IMR-90 (cell line): ENCODE results near the gene SLC38A9. TPM values are rescaled to one million over a fixed set of nuclear protein-coding genes. Genes with fewer than 3 reads are reported as not detected.

Source experiments
- ATAC-seq: fragments of 200-7000 bp; cut with Tn5 transposase; 2 replicates; pipeline ENCODE4 v1.9.1; 2020; ENCODE audit warnings: low read depth, mild to moderate bottlenecking, moderate library complexity
- BruUV-seq: library from RNA; stranded (reverse); fragments of 400-500 nt; replicated peaks from 2 replicates; lab custom pipeline; 2021; lab: Mats Ljungman, UMichigan
- CTCF ChIA-PET: fragments of 300-600 bp; formaldehyde crosslinking; extraction: SDS; loops from one replicate; lab custom pipeline; 2021; ENCODE audit warnings: antibody characterized with exemption; lab: Yijun Ruan, JAX
- POLR2A ChIA-PET: fragments of 300-600 bp; sonication (Branson Sonifier 250); formaldehyde crosslinking; loops from one replicate; lab custom pipeline; 2022; ENCODE audit warnings: antibody characterized with exemption; ENCODE audit not compliant: unreplicated experiment; lab: Charles Lee
- DNase-seq: peaks from one replicate; pipeline ENCODE4 v3.0.0; 2013
- H2AFZ ChIP-seq: replicated peaks from 2 replicates; pipeline ENCODE3; 2013; ENCODE audit warnings: low read length, mild to moderate bottlenecking; ENCODE audit not compliant: poor library complexity
- H2AK5ac ChIP-seq: 2 replicates; pipeline ENCODE4 v1.6.1; 2013; ENCODE audit warnings: low read depth, low read length, inconsistent platforms
- H2AK9ac ChIP-seq: replicated peaks from 2 replicates; pipeline ENCODE3; 2013; ENCODE audit warnings: mild to moderate bottlenecking, low read depth, low read length, moderate library complexity; ENCODE audit not compliant: poor library complexity
- H2BK120ac ChIP-seq: 2 replicates; pipeline ENCODE4 v1.6.1; 2013; ENCODE audit warnings: low read depth, low read length, inconsistent platforms
- H2BK15ac ChIP-seq: 3 replicates; pipeline ENCODE4 v1.6.1; 2013; ENCODE audit warnings: low read depth, low read length, inconsistent platforms
- H2BK20ac ChIP-seq: 2 replicates; pipeline ENCODE4 v1.6.1; 2013; ENCODE audit warnings: low read depth, mild to moderate bottlenecking, inconsistent platforms, low read length, moderate library complexity
- H2BK5ac ChIP-seq: 2 replicates; pipeline ENCODE4 v1.6.1; 2013; ENCODE audit warnings: mild to moderate bottlenecking, low read depth, low read length, inconsistent platforms; ENCODE audit not compliant: poor library complexity, severe bottlenecking
- H3K14ac ChIP-seq: replicated peaks from 2 replicates; pipeline ENCODE4 v1.6.1; 2013; ENCODE audit warnings: low read depth, low read length, inconsistent platforms
- H3K18ac ChIP-seq: 2 replicates; pipeline ENCODE4 v1.6.1; 2013; ENCODE audit warnings: low read depth, low read length, control low read depth
- H3K23ac ChIP-seq: 2 replicates; pipeline ENCODE4 v1.6.1; 2013; ENCODE audit warnings: low read depth, low read length, inconsistent platforms
- H3K27ac ChIP-seq: 2 replicates; pipeline ENCODE4 v1.5.1; 2013; ENCODE audit warnings: mild to moderate bottlenecking, control low read depth, low read length; ENCODE audit not compliant: insufficient read depth
- H3K27me3 ChIP-seq: 2 replicates; pipeline ENCODE4 v1.6.1; 2013; ENCODE audit warnings: low read length; ENCODE audit not compliant: control insufficient read depth, insufficient read depth
- H3K36me3 ChIP-seq: 2 replicates; pipeline ENCODE4 v1.6.1; 2013; ENCODE audit warnings: low read length, mixed read lengths; ENCODE audit not compliant: control insufficient read depth, insufficient read depth
- H3K4ac ChIP-seq: 2 replicates; pipeline ENCODE4 v1.6.1; 2013; ENCODE audit warnings: low read depth, low read length, inconsistent platforms
- H3K4me1 ChIP-seq: 2 replicates; pipeline ENCODE4 v1.6.1; 2013; ENCODE audit warnings: low read length, mixed read lengths; ENCODE audit not compliant: control insufficient read depth, insufficient read depth
- H3K4me2 ChIP-seq: 2 replicates; pipeline ENCODE4 v1.6.1; 2013; ENCODE audit warnings: low read depth, mild to moderate bottlenecking, control low read depth, low read length, moderate library complexity
- H3K4me3 ChIP-seq: 2 replicates; pipeline ENCODE4 v1.5.1; 2013; ENCODE audit warnings: low read depth, mild to moderate bottlenecking, control low read depth, low read length, moderate library complexity; ENCODE audit not compliant: insufficient read depth
- H3K56ac ChIP-seq: 2 replicates; pipeline ENCODE4 v1.6.1; 2013; ENCODE audit warnings: low read length, inconsistent platforms; ENCODE audit not compliant: insufficient read depth; ENCODE audit errors: extremely low read depth
- H3K79me1 ChIP-seq, 2 experiments: 2 replicates each; pipeline ENCODE4 v1.6.1; 2013; ENCODE audit warnings: low read length in 2 of 2, inconsistent platforms in 1 of 2, low read depth in 1 of 2
- H3K9ac ChIP-seq: 2 replicates; pipeline ENCODE4 v1.6.1; 2013; ENCODE audit warnings: low read depth, low read length, control low read depth
- H3K9me1 ChIP-seq: 2 replicates; pipeline ENCODE4 v1.6.1; 2013; ENCODE audit warnings: low read length, inconsistent platforms; ENCODE audit not compliant: insufficient read depth
- H3K9me3 ChIP-seq: 2 replicates; pipeline ENCODE4 v1.6.1; 2013; ENCODE audit warnings: low read length; ENCODE audit not compliant: control insufficient read depth, insufficient read depth
- H4K20me1 ChIP-seq: 2 replicates; pipeline ENCODE4 v1.6.1; 2013; ENCODE audit warnings: low read length, inconsistent platforms; ENCODE audit not compliant: insufficient read depth
- H4K5ac ChIP-seq: 2 replicates; pipeline ENCODE4 v1.6.1; 2013; ENCODE audit warnings: mild to moderate bottlenecking, low read depth, low read length, control low read depth
- H4K8ac ChIP-seq, 2 experiments: 2 replicates each; pipeline ENCODE4 v1.6.1; 2013; ENCODE audit warnings: low read depth in 2 of 2, low read length in 2 of 2, control low read depth in 1 of 2, inconsistent platforms in 1 of 2
- H4K91ac ChIP-seq: 2 replicates; pipeline ENCODE4 v1.6.1; 2013; ENCODE audit warnings: low read depth, low read length, inconsistent platforms; ENCODE audit not compliant: insufficient read depth
- BHLHE40 ChIP-seq: fragments of 150-350 bp; IDR thresholded peaks from 2 replicates; pipeline ENCODE4 v1.6.1; 2016; ENCODE audit warnings: mild to moderate bottlenecking, low read depth, low read length
- CHD1 ChIP-seq: IDR thresholded peaks from 2 replicates; pipeline ENCODE4 v1.6.1; 2012; ENCODE audit warnings: low read depth, low read length, improper control_type of control experiment
- MAFK ChIP-seq: IDR thresholded peaks from 2 replicates; pipeline ENCODE4 v1.6.1; 2012; ENCODE audit warnings: low read depth, low read length, improper control_type of control experiment
- MAZ ChIP-seq: IDR thresholded peaks from 2 replicates; pipeline ENCODE4 v1.6.1; 2012; ENCODE audit warnings: low read depth, mild to moderate bottlenecking, low read length, improper control_type of control experiment, moderate library complexity, borderline replicate concordance
- WGBS, 2 experiments: methylation state at CpG; one replicate each; pipeline versions ENCODE4 v1.1.5 to v1.1.7; 2013; ENCODE audit warnings: missing lambda C conversion rate in 2 of 2; ENCODE audit not compliant: insufficient read length in 1 of 2; ENCODE audit errors: extremely low coverage in 2 of 2; 5-methylcytosine and 5-hydroxymethylcytosine counted together
- dilution Hi-C: fragments of 300-500 bp; cut with HindIII; formaldehyde crosslinking; loops from one replicate; pipeline ENCODE4 v1.14.3; 2018; ENCODE audit warnings: low sequenced_read_pairs; ENCODE audit not compliant: unreplicated experiment
- in situ Hi-C: fragments of 300-500 bp; cut with MboI; formaldehyde crosslinking; loops from 3 replicates; pipeline ENCODE4 v1.14.3; 2019; ENCODE audit warnings: low sequenced_read_pairs, inconsistent platforms, mixed read lengths
- intact Hi-C: fragments of 100-400 bp; cut with micrococcal nuclease; formaldehyde crosslinking; loops from 2 replicates; pipeline ENCODE4 v1.10.0; 2022
- polyA plus RNA-seq, 3 experiments: library from polyadenylated mRNA; depleted of rRNA; stranded (reverse); fragments of >200 nt; gene quantifications; 2 replicates each; pipeline ENCODE4 v1.2.3, GENCODE V29; 2012; ENCODE audit warnings: low replicate concordance in 1 of 3
- total RNA-seq: library from RNA; depleted of rRNA; stranded (reverse); fragments of >200 nt; gene quantifications from 2 replicates; pipeline ENCODE4 v1.2.3, GENCODE V29; 2012

SLC38A9 gene
- total and polyA plus RNA-seq, 2 of the 4 experiments (the other 2 are of a cell fraction) = 10.5 to 24.2 TPM

DNA sequence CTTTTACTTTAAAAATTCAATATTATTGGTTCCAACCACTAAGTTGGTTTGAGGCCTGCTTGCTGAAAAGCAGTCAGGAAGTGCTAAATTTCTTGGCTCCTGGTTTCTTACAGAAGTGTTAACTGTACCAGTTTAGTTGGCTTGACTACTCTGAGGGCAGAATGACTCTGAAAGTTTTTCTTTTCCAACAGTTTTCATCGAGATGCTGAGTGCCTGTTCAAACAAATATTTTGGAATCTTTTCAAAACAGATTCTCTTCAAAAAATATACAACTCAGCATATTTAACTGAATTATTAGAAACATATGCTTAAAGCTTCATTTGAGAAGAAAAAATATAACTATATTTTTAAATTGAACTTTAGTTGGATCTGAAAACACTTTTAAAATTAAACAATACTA, 37.0 kb downstream of the SLC38A9 start:
- WGBS, 2 experiments = no CpG with 5 or more reads among the region's 1 CpG
- Histone ChIP-seq H3K4me1 (peaks cover 2% of the 10 kb centered on the region), H3K27ac (no peak overlapping the region), H2BK120ac (no peak overlapping the region), H2AFZ (no peak overlapping the region), H3K4me3 (no peak overlapping the region), H3K9me1 (peaks cover 9% of the 10 kb centered on the region; the same call in 1 of the 2 replicates), H3K36me3 (no peaks in the 10 kb centered on the region), H2BK5ac (peak overlapping the region; percentile 57), H4K20me1 (no peaks in the 10 kb centered on the region), H3K14ac (0 out of 2 replicates have a peak overlapping the region, but pooled peaks have one; percentile 71), H3K4me2 (no peak overlapping the region), H2AK9ac (no peak overlapping the region), H3K9ac (no peak overlapping the region), H3K56ac (no peak overlapping the region), H2AK5ac (no peak overlapping the region), H4K8ac (peak overlapping the region in 1 of 2 experiments; percentile 58; a peak in 2 of 4 replicates), H2BK20ac (no peak overlapping the region; the same call in 1 of the 2 replicates), H3K18ac (no peak overlapping the region; the same call in 1 of the 2 replicates), H3K9me3 (no peaks in the 10 kb centered on the region), H4K5ac (peak overlapping the region; percentile 17; the same call in 1 of the 2 replicates), H3K23ac (no peak overlapping the region), H3K27me3 (no peaks in the 10 kb centered on the region), H2BK15ac (no peak overlapping the region), H3K79me1 (peaks cover 0 to 7% of the 10 kb centered on the region in 2 experiments; a peak in 2 of 4 replicates), H3K4ac (no peak overlapping the region), H4K91ac (no peak overlapping the region)
- dilution Hi-C loops (no loop called here), intact Hi-C loops (loop anchor here (5.0 kb wide), 2 partner anchors 73 to 143 kb away; partner anchors contain the start of gene PLPP1), in situ Hi-C loops (no loop called here)
- DNase-seq (peak; percentile 3), ATAC-seq (peak; percentile 48)
- TF ChIP-seq MAZ (no peak), CHD1 (no peak), MAFK (peak; percentile 70), BHLHE40 (no peak)
- POLR2A ChIA-PET = no interaction called here
- BruUV-seq = no TSS peak
- CTCF ChIA-PET = interaction anchor here (0.6 kb wide), 1 partner anchor 477 kb away, joined by 5 read pairs; no protein-coding TSS in a partner anchor
